ENCODE results near the gene PLCL1. TPM values are rescaled to one million over a fixed set of nuclear protein-coding genes. Genes with fewer than 3 reads are reported as not detected.

PLCL1 gene
- total RNA-seq, 1 experiment from 2014 or later = not detected

DNA sequence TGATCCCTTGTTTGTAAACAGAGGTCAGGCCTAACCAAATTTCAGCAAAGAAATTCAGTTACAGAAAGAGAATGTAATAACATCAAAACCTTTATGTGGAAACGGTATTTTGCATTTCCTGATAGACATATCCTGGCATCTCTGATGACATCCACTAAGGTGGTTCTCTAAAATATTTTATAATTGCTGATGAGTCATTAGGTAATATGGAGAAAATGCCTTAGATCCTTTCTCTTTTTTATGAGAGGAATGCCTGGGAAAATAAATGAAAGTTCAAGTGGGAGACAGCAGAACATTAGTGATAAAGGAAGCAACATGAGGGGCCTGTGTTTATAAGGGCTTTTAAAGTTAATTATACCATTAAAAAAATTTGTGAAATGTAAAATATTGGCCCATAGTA, 72.6 kb downstream of the PLCL1 start:
- Histone ChIP-seq H2AFZ (no peak overlapping the region), H3K4me1 (replicated peaks; ENCODE audit: insufficient read depth) (no peaks in the 10 kb centered on the region), H3K27me3 (ENCODE audit: insufficient read depth, low read depth) (no peaks in the 10 kb centered on the region), H3F3A (ENCODE audit: insufficient read depth, low read depth) (no peaks in the 10 kb centered on the region), H3K27ac (no peak overlapping the region), H3K9me3 (ENCODE audit: insufficient read depth, low read depth) (no peaks in the 10 kb centered on the region), H3K4me3 (no peak overlapping the region), H3K36me3 (ENCODE audit: low read depth) (no peaks in the 10 kb centered on the region), H3K4me2 (no peak overlapping the region), H3K79me2 (ENCODE audit: low read depth) (no peaks in the 10 kb centered on the region), H3K9me2 (ENCODE audit: insufficient read depth) (no peaks in the 10 kb centered on the region), H4K20me1 (ENCODE audit: insufficient read depth) (no peaks in the 10 kb centered on the region)
- POLR2A ChIA-PET (ENCODE audit: unreplicated experiment) = no interaction called here
- no peak for DNase-seq
- intact Hi-C loops (cut with micrococcal nuclease; ENCODE audit: unreplicated experiment) = no loop called here
- BruUV-seq (replicated peaks) = no TSS peak
- TF ChIP-seq EZH2 (IDR thresholded peaks at IDR 0.05; ENCODE audit: low read depth) = no peak
- TF ChIP-seq, protein P1, sequence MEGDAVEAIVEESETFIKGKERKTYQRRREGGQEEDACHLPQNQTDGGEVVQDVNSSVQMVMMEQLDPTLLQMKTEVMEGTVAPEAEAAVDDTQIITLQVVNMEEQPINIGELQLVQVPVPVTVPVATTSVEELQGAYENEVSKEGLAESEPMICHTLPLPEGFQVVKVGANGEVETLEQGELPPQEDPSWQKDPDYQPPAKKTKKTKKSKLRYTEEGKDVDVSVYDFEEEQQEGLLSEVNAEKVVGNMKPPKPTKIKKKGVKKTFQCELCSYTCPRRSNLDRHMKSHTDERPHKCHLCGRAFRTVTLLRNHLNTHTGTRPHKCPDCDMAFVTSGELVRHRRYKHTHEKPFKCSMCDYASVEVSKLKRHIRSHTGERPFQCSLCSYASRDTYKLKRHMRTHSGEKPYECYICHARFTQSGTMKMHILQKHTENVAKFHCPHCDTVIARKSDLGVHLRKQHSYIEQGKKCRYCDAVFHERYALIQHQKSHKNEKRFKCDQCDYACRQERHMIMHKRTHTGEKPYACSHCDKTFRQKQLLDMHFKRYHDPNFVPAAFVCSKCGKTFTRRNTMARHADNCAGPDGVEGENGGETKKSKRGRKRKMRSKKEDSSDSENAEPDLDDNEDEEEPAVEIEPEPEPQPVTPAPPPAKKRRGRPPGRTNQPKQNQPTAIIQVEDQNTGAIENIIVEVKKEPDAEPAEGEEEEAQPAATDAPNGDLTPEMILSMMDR (conservative IDR thresholded peaks at IDR 0.05) = no peak
- CTCF ChIA-PET = no interaction called here

- Histone ChIP-seq H3F3A (ENCODE audit: insufficient read depth, low read depth) (no peaks in the 10 kb centered on the region), H3K9me2 (ENCODE audit: insufficient read depth) (no peaks in the 10 kb centered on the region), H3K79me2 (ENCODE audit: low read depth) (no peaks in the 10 kb centered on the region), H3K4me2 (no peak overlapping the region), H3K9me3 (ENCODE audit: insufficient read depth, low read depth) (no peaks in the 10 kb centered on the region), H3K27ac (no peak overlapping the region), H3K36me3 (ENCODE audit: low read depth) (no peaks in the 10 kb centered on the region), H2AFZ (no peak overlapping the region), H3K27me3 (ENCODE audit: insufficient read depth, low read depth) (no peaks in the 10 kb centered on the region), H4K20me1 (ENCODE audit: insufficient read depth) (no peaks in the 10 kb centered on the region), H3K4me1 (replicated peaks; ENCODE audit: insufficient read depth) (no peaks in the 10 kb centered on the region), H3K4me3 (no peak overlapping the region)
- no TSS peak for BruUV-seq (replicated peaks)
- TF ChIP-seq, protein P1 (conservative IDR thresholded peaks at IDR 0.05) = no peak
- intact Hi-C loops (cut with micrococcal nuclease; ENCODE audit: unreplicated experiment) = no loop called here
- POLR2A ChIA-PET (ENCODE audit: unreplicated experiment) = no interaction called here
- DNase-seq = no peak
- CTCF ChIA-PET = no interaction called here
Observed at GRCh38 chr2:197878792-197879191, 74.4 kb downstream of the PLCL1 start.

- H3K36me3 ChIP-seq (ENCODE audit: low read depth) = no peaks in the 10 kb centered on the region
- no peak overlapping the region for H3K27ac ChIP-seq
- no peaks in the 10 kb centered on the region for H3F3A ChIP-seq (ENCODE audit: insufficient read depth, low read depth)
- H3K4me1 ChIP-seq (replicated peaks; ENCODE audit: insufficient read depth) = no peaks in the 10 kb centered on the region
- no peak overlapping the region for H3K4me2 ChIP-seq
- no peak overlapping the region for H3K4me3 ChIP-seq
- no peak for DNase-seq
- no peaks in the 10 kb centered on the region for H3K79me2 ChIP-seq (ENCODE audit: low read depth)
- no TSS peak for BruUV-seq (replicated peaks)
- TF ChIP-seq, protein P1 (conservative IDR thresholded peaks at IDR 0.05) = no peak
- TF ChIP-seq EZH2 (IDR thresholded peaks at IDR 0.05; ENCODE audit: low read depth) = no peak
- CTCF ChIA-PET = no interaction called here
- no peaks in the 10 kb centered on the region for H4K20me1 ChIP-seq (ENCODE audit: insufficient read depth)
- intact Hi-C loops (cut with micrococcal nuclease; ENCODE audit: unreplicated experiment) = no loop called here
- no peaks in the 10 kb centered on the region for H3K9me3 ChIP-seq (ENCODE audit: insufficient read depth, low read depth)
- no peaks in the 10 kb centered on the region for H3K9me2 ChIP-seq (ENCODE audit: insufficient read depth)
- H2AFZ ChIP-seq = no peak overlapping the region
- POLR2A ChIA-PET (ENCODE audit: unreplicated experiment) = no interaction called here
- no peaks in the 10 kb centered on the region for H3K27me3 ChIP-seq (ENCODE audit: insufficient read depth, low read depth)
Observed at GRCh38 chr2:197879812-197880408, 75.5 kb downstream of the PLCL1 start.

All from PC-9 (cell line).